ENCODE measurements around the gene ARL16. TPM values are rescaled to one million over a fixed set of nuclear protein-coding genes. Genes with fewer than 3 reads are reported as not detected.

Gene ARL16
- total and polyA plus RNA-seq, 2 experiments from 2014 or later: 40.4 to 54.9 TPM

- TF ChIP-seq ZNF462 (CRISPR knock-in tag; IDR thresholded peaks at IDR 0.05) (no peak), REST (IDR thresholded peaks at IDR 0.05; ENCODE audit: unreplicated experiment) (no peak)
These were observed 31.0 kb upstream of the ARL16 start (continued) for GRCh38 chr17:81714412-81715106.

All from GM23338 (cell line).